HG02642 (cell line): ENCODE measurements around the gene CDC73.
"Not testable (repeated sequence)": the region's sequence is repeated elsewhere in the genome, so short reads cannot be mapped to it uniquely, and the experiment has no call there.

ENCODE experiments used
- ATAC-seq: cut with Tn5 transposase; IDR thresholded peaks from one replicate; pipeline ENCODE4 v1.9.1; 2021; ENCODE audit warnings: mild to moderate bottlenecking; ENCODE audit not compliant: unreplicated experiment, poor library complexity

The CDC73 gene

DNA sequence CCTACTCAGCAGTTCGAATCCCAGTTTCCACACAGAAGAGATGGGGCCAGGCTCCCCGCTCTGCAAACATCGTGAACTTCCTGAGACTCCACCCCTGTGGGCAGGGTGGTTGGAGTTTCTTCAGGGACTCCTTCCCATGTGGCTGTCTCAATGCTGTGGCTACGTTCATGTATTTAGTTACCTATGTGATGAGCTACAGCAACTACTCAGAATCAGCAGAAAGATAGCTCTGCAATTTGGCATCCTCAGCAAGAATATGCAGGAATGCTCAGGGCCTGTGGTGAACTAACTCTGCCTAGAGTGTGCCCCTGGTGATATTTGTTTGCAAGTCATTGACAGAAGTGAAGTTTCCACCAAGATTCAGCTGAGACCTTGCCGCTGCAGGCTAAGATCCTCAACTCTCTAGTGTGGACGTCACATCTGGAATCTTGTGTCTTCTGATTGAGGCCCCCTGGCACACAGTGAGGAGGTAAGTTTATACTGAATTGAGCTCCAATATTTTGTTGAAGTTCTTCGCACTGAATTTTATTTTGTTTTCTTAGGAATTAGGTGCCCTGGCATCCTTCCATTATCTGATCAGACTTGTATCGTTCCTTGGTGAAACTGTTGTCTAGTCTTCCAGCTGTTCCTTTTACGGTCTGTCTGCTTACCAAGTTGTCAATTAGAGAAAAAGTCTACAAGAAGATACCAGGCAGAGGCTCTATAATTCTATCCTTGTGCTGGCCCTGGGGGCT lies 8.4 kb upstream of the CDC73 start:
- ATAC-seq, result no peak

- no peak for ATAC-seq
Observed at GRCh38 chr1:193113992-193114332, 7.9 kb upstream of the CDC73 start.

- ATAC-seq, result no peak
Observed at GRCh38 chr1:193114485-193115095, 7.2 kb upstream of the CDC73 start.

DNA sequence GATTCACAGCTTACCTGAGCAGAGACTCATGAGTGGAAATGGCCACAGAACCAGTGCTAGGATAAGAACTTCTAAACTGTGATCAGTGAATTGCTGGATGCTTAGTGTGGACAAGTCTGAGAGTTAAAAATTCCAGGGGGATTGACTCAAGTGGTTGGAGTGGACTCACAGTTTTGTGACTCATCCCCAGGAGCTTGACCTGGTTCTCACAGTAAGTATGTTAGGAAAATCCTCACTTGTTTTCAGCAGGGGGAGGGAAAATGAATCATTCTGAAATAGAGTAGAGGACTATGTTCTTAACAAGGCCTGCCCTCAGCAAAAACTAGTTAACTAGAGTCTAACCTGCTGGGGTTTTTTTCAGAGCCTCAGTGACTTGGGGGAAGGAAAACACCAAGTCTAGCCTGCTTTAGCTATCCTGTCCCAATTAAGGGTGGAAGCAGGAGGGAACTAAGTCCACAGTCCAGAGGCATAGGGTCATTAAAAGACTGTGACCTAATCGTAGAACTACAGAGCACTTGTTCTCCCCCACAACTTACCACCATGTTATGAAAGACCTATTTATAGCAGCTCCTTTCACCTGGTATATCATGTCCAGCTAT lies 6.1 kb upstream of the CDC73 start:
- ATAC-seq, result no peak

GRCh38 chr1:193117167-193117566 lies 4.7 kb upstream of the CDC73 start:
- not testable (repeated sequence) for ATAC-seq

GRCh38 chr1:193118194-193118593 lies 3.6 kb upstream of the CDC73 start:
- no peak for ATAC-seq

DNA sequence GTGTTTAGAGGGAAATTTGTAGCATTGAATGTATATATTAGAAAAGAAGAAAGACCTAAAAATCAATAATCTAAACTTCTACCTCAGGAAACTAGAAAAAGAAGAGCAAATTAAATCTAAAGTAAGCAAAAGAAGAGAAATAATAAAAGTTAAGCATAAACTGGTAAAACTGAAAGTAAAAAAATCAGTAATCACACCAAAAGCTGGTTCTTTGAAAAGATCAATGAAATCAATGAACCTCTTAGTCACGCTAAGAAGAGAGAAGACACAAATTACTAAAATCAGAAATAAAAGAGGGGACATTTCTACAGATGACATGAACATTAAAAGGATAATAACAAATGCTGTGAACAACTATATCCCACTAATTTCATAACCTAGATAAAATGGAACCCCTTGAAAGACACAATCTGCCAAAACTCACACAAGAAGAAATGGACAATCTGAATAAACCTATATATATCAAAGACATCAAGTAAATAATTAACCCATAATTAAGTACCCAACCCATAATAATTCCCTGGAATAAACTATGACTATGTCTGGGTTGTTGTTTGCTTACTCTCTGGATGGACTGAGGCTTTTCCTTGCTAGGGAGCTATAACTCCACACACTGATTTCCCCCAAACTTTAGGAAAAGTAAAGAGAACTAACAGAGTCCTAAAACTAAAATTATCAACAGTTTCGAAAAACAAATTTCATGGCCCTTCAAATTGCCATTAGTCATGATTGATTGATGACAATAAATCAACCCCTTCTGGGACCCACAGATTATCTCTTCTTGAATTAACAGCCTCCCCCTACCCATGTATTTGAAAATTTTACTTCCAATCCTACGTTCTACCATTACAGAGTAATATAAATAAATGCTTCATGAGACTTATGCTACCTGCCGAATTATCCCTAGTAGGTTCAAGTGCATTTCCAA lies 2.8 kb upstream of the CDC73 start:
- ATAC-seq, result no peak

GRCh38 chr1:193120604-193121166 lies 1.1 kb upstream of the CDC73 start:
- ATAC-seq, result no peak

GRCh38 chr1:193123751-193124150 lies 1.9 kb downstream of the CDC73 start:
- ATAC-seq, result no peak

- ATAC-seq, result no peak
Observed at GRCh38 chr1:193125369-193125768, 3.5 kb downstream of the CDC73 start.

DNA sequence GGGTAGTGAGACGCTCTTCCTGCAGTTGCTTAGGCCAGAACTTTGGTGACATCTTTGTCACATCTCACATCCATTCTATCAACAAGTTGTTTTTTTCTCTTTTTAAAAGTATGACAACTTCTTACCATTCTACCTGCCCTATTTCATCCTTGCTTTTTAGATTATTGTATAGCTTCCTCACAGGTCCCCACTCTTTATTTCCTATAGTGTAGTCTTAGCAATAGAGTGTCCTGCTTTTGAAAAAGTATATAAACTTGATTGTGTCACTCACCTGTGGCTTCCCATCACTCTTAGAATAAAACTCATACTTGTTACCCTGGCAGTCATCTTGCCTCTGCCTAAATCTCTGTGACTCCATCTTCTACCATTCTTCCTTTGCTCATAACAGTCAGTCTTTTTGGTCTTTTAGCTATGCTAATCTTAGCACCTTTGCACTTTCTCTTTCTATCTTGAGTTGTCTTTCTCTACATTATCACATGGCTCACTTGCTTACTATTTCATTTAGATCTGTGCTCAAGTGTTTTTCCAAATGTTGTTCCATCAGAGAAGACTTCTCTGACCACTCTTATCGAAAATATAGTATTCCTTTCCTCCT lies 9.5 kb downstream of the CDC73 start:
- ATAC-seq, result peak; percentile 56

GRCh38 chr1:193140254-193140653 lies 18.4 kb downstream of the CDC73 start:
- no peak for ATAC-seq

DNA sequence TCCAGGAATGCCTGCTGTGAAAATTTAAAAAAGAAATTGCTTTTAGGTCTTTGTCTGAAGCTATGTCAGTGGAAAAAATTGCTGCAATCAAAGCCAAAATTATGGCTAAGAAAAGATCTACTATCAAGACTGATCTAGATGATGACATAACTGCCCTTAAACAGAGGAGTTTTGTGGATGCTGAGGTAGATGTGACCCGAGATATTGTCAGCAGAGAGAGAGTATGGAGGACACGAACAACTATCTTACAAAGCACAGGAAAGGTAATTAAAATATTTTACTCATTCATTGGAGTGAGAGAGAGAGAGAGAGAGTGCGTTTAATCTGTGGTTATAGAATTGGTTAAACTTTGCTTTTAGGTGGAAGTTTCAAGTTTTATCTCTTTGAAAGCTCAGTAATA lies 20.0 kb downstream of the CDC73 start:
- no peak for ATAC-seq

GRCh38 chr1:193142409-193142808 lies 20.6 kb downstream of the CDC73 start:
- no peak for ATAC-seq

DNA sequence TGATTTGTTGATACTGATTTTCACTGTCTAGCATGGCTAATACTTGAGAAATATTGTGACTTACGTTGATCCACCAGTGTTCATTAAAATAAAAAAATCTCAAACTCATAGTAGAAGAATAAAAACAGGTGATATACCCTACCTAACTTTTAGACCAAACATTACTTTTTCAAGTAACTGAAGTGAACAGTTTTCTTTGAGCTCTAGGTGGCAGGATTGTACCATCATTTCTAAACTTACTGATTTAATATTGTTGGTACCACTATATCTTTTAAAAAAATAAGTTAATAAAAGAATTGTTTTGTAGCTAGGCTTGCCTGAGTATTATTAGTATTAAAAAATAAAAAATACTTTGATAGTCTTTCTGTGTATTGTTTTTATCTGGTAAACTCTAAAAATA lies 21.5 kb downstream of the CDC73 start:
- no peak for ATAC-seq

DNA sequence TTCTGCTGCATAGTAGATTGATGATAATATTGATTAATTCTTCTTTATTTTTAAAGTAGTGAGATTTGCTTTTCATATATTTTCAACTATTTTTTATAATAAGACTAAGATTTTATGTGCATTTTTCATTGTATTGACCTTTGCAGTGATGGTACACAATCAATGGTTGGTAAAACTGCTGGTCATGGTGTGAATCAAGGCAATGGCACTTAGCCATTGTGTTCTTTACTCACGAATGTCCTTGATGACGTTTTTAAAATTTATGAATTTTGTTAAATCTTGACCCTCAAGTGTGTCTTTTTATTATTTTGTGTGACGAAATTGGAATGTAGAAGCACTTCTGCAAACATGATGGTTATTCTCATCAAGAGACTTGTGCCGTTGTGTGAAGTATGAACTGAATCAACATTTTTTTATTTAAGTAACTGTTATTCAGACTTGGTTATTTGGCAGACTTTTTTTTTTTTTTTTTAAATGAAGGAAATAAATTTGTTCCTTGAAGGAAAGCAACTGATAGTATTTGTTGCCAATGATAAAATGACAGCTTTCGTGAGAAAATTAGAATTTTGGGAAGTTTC lies 22.6 kb downstream of the CDC73 start:
- no peak for ATAC-seq

DNA sequence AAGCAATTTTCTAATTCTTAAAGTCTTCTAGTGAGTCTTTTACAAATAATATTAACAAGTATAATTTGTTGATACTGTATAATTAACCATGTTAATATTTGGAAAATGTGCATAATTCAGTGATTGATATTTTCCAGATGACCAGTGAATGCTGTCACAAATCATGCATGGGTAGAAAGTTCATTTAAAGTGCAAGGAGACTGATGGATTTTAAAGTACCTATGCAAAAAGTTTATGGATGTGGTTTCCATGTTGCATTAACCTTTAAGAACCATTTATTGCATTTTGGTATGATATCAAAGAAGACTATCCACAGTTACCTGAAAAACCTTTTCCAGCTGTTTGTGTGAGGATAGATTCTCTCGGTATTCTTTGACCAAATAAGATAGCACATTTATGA lies 23.2 kb downstream of the CDC73 start:
- ATAC-seq, result no peak

GRCh38 chr1:193156117-193156821 lies 34.4 kb downstream of the CDC73 start:
- no peak for ATAC-seq

DNA sequence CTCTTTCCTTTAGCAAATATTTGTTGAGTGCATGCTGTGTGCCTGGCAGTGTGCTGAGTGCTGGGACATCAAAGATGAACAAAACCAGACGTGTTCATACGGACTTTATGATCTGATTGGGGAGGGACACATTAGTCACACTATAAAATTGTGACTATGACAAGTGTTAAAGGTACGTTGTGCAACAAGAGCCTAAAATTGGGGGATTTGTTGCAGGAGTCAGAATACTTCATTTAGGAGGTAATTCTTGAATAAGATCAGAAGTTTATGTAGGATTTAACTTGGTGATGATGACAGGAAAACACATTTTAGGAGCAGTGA lies 35.0 kb downstream of the CDC73 start:
- no peak for ATAC-seq
